HEK293T (cell line): ENCODE results near the gene KLF12.

Experiments
- CTCF ChIA-PET: fragments of 350-600 bp; formaldehyde crosslinking; extraction: SDS; loops from one replicate; lab custom pipeline; 2021; ENCODE audit warnings: antibody characterized with exemption, inconsistent platforms; lab: Yijun Ruan, JAX
- POLR2A ChIA-PET: fragments of 350-600 bp; formaldehyde crosslinking; extraction: SDS; loops from one replicate; lab custom pipeline; 2020; ENCODE audit warnings: antibody characterized with exemption, inconsistent platforms; lab: Yijun Ruan, JAX
- DNase-seq: peaks from one replicate; pipeline ENCODE4 v3.0.0; 2012; ENCODE audit warnings: mixed read lengths; ENCODE audit errors: extremely low spot score
- ARNT ChIP-seq: fragments of 450-650 bp; IDR thresholded peaks from 2 replicates; pipeline ENCODE4 v1.6.1; 2017; ENCODE audit warnings: mild to moderate bottlenecking
- BHLHE40 ChIP-seq: fragments of 450-650 bp; IDR thresholded peaks from 2 replicates; pipeline ENCODE4 v1.6.1; 2016; ENCODE audit warnings: mild to moderate bottlenecking, moderate library complexity, borderline replicate concordance
- CTBP1 ChIP-seq: fragments of 450-650 bp; IDR thresholded peaks from 2 replicates; pipeline ENCODE4 v1.6.1; 2016; ENCODE audit warnings: borderline replicate concordance
- ELF4 ChIP-seq: fragments of 450-650 bp; IDR thresholded peaks from 2 replicates; pipeline ENCODE4 v1.6.1; 2017; ENCODE audit warnings: antibody characterized with exemption
- FOXA1 ChIP-seq: fragments of 450-650 bp; IDR thresholded peaks from 2 replicates; pipeline ENCODE4 v1.6.1; 2016; ENCODE audit warnings: mild to moderate bottlenecking
- FOXK2 ChIP-seq: fragments of 450-650 bp; IDR thresholded peaks from 2 replicates; pipeline ENCODE4 v1.6.1; 2016; ENCODE audit warnings: mild to moderate bottlenecking
- FOXM1 ChIP-seq: fragments of 450-650 bp; IDR thresholded peaks from 2 replicates; pipeline ENCODE4 v1.6.1; 2017; ENCODE audit warnings: mild to moderate bottlenecking, borderline replicate concordance
- HDGF ChIP-seq: fragments of 450-650 bp; IDR thresholded peaks from 2 replicates; pipeline ENCODE4 v1.6.1; 2017; ENCODE audit warnings: antibody characterized with exemption, borderline replicate concordance
- L3MBTL2 ChIP-seq: fragments of 450-650 bp; conservative IDR thresholded peaks from 2 replicates; pipeline ENCODE4 v1.6.1; 2016; ENCODE audit warnings: mild to moderate bottlenecking
- LEF1 ChIP-seq: fragments of 450-650 bp; IDR thresholded peaks from 2 replicates; pipeline ENCODE4 v1.6.1; 2017; ENCODE audit warnings: mild to moderate bottlenecking, borderline replicate concordance
- NFRKB ChIP-seq: fragments of 450-650 bp; IDR thresholded peaks from 2 replicates; pipeline ENCODE4 v1.6.1; 2016; ENCODE audit warnings: mild to moderate bottlenecking, moderate library complexity
- PKNOX1 ChIP-seq: fragments of 450-650 bp; IDR thresholded peaks from 2 replicates; pipeline ENCODE4 v1.6.1; 2016
- SP1 ChIP-seq: fragments of 450-650 bp; IDR thresholded peaks from 2 replicates; pipeline ENCODE4 v1.6.1; 2017
- SUZ12 ChIP-seq: fragments of 450-650 bp; IDR thresholded peaks from 2 replicates; pipeline ENCODE4 v1.6.1; 2016; ENCODE audit warnings: mild to moderate bottlenecking
- TARDBP ChIP-seq: fragments of 450-650 bp; IDR thresholded peaks from 2 replicates; pipeline ENCODE4 v1.6.1; 2016
- ZNF384 ChIP-seq: fragments of 450-650 bp; IDR thresholded peaks from 2 replicates; pipeline ENCODE4 v1.6.1; 2016

Gene KLF12

GRCh38 chr13:74168263-74168675 lies 34.1 kb upstream of the KLF12 start:
- ChIA-PET CTCF (no interaction called here), POLR2A (no interaction called here)
- DNase-seq: no peak
- TF ChIP-seq HDGF: no peak
- no peak for TF ChIP-seq FOXM1
- no peak for TF ChIP-seq ELF4
- no peak for TF ChIP-seq L3MBTL2
- no peak for TF ChIP-seq PKNOX1
- no peak for TF ChIP-seq CTBP1
- no peak for TF ChIP-seq SP1
- TF ChIP-seq FOXA1: no peak
- no peak for TF ChIP-seq NFRKB
- no peak for TF ChIP-seq ARNT

GRCh38 chr13:74166261-74167004 lies 32.2 kb upstream of the KLF12 start:
- DNase-seq: no peak
- TF ChIP-seq HDGF (no peak), SP1 (no peak), ZNF384 (no peak), FOXM1 (no peak), BHLHE40 (no peak), FOXK2 (no peak), LEF1 (no peak), NFRKB (no peak)
- ChIA-PET CTCF (no interaction called here), POLR2A (interaction anchor here (0.9 to 1.4 kb wide), 4 partner anchors 11 to 33 kb away, joined by 3 read pairs; no protein-coding TSS in a partner anchor)

- CTCF ChIA-PET: no interaction called here
- POLR2A ChIA-PET: no interaction called here
- no peak for DNase-seq
- no peak for TF ChIP-seq SUZ12
- TF ChIP-seq HDGF: no peak
- TF ChIP-seq SP1: no peak
- no peak for TF ChIP-seq PKNOX1
- TF ChIP-seq ARNT: no peak
- no peak for TF ChIP-seq FOXM1
- TF ChIP-seq NFRKB: no peak
- no peak for TF ChIP-seq BHLHE40
- no peak for TF ChIP-seq FOXA1
- no peak for TF ChIP-seq TARDBP
- TF ChIP-seq LEF1: no peak
- TF ChIP-seq ZNF384: no peak
- no peak for TF ChIP-seq FOXK2
- no peak for TF ChIP-seq ELF4
- no peak for TF ChIP-seq L3MBTL2
- TF ChIP-seq CTBP1: no peak
Observed at GRCh38 chr13:74162782-74163181, 28.6 kb upstream of the KLF12 start.

- ChIA-PET CTCF (no interaction called here), POLR2A (no interaction called here)
- no peak for DNase-seq
- TF ChIP-seq SP1 (no peak), TARDBP (no peak)
Observed at GRCh38 chr13:74162135-74162534, 27.9 kb upstream of the KLF12 start.

GRCh38 chr13:74158571-74159352 lies 24.6 kb upstream of the KLF12 start:
- CTCF ChIA-PET: no interaction called here

More at GRCh38 chr13:74158571-74159352, 24.6 kb upstream of the KLF12 start:
- TF ChIP-seq NFRKB: no peak
- TF ChIP-seq LEF1: no peak
- no peak for TF ChIP-seq FOXA1
- TF ChIP-seq FOXM1: no peak
- no peak for TF ChIP-seq SP1
- no peak for TF ChIP-seq SUZ12
- no peak for TF ChIP-seq BHLHE40
- no peak for TF ChIP-seq PKNOX1
- TF ChIP-seq HDGF: no peak
- TF ChIP-seq ELF4: no peak
- TF ChIP-seq FOXK2: no peak
- TF ChIP-seq ARNT: no peak
- no peak for TF ChIP-seq CTBP1
- TF ChIP-seq ZNF384: no peak
- no peak for TF ChIP-seq L3MBTL2
- POLR2A ChIA-PET: no interaction called here
- no peak for DNase-seq
